ENCODE results near the gene ARID1B.

DNA sequence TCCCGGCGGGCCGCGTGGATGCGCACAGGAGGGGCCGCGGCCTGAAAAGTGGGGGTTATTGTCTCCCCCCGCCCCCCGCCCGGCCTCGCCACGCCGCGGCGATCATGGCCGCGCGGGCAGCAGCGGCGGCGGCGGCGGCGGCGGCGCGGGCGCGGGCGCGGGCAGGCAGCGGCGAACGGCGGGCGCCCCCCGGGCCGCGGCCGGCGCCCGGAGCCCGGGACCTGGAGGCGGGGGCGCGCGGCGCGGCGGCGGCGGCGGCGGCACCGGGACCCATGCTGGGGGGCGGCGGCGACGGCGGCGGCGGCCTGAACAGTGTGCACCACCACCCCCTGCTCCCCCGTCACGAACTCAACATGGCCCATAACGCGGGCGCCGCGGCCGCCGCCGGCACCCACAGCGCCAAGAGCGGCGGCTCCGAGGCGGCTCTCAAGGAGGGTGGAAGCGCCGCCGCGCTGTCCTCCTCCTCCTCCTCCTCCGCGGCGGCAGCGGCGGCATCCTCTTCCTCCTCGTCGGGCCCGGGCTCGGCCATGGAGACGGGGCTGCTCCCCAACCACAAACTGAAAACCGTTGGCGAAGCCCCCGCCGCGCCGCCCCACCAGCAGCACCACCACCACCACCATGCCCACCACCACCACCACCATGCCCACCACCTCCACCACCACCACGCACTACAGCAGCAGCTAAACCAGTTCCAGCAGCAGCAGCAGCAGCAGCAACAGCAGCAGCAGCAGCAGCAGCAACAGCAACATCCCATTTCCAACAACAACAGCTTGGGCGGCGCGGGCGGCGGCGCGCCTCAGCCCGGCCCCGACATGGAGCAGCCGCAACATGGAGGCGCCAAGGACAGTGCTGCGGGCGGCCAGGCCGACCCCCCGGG lies 637 bp downstream of the ARID1B start:
- TF ChIP-seq, protein P1, sequence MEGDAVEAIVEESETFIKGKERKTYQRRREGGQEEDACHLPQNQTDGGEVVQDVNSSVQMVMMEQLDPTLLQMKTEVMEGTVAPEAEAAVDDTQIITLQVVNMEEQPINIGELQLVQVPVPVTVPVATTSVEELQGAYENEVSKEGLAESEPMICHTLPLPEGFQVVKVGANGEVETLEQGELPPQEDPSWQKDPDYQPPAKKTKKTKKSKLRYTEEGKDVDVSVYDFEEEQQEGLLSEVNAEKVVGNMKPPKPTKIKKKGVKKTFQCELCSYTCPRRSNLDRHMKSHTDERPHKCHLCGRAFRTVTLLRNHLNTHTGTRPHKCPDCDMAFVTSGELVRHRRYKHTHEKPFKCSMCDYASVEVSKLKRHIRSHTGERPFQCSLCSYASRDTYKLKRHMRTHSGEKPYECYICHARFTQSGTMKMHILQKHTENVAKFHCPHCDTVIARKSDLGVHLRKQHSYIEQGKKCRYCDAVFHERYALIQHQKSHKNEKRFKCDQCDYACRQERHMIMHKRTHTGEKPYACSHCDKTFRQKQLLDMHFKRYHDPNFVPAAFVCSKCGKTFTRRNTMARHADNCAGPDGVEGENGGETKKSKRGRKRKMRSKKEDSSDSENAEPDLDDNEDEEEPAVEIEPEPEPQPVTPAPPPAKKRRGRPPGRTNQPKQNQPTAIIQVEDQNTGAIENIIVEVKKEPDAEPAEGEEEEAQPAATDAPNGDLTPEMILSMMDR (IDR thresholded peaks at IDR 0.05; ENCODE audit: borderline replicate concordance, extremely low read depth, low read length, poor library complexity, severe bottlenecking), result no peak
- no peak for TF ChIP-seq EZH2 (IDR thresholded peaks at IDR 0.05; ENCODE audit: borderline replicate concordance, low read depth, low read length, severe bottlenecking)

All from DND-41 (cell line).